Hindlimb muscle (tissue), 1 donor: ENCODE measurements around the gene PLCB4. TPM values are rescaled to one million over a fixed set of nuclear protein-coding genes. Genes with fewer than 3 reads are reported as not detected.
"Not testable (repeated sequence)": the region's sequence is repeated elsewhere in the genome, so short reads cannot be mapped to it uniquely, and the experiment has no call there.

Experiments
- DNase-seq: peaks from one replicate; pipeline ENCODE4 v3.0.0-alpha.2; 2013
- polyA plus RNA-seq: library from polyadenylated mRNA; unstranded; fragments of 120-200 nt; gene quantifications from one replicate; pipeline ENCODE4 v1.2.1, GENCODE V29; 2013; ENCODE audit not compliant: insufficient read length

The PLCB4 gene
- polyA plus RNA-seq, 1 donor: 3.2 TPM

- DNase-seq: no peak
Measured at GRCh38 chr20:9142809-9143208, 73.9 kb downstream of the PLCB4 start.

- DNase-seq: no peak
Measured at GRCh38 chr20:9143926-9144325, 75.0 kb downstream of the PLCB4 start.

GRCh38 chr20:9144643-9145042 lies 75.8 kb downstream of the PLCB4 start:
- no peak for DNase-seq

GRCh38 chr20:9145142-9145541 lies 76.3 kb downstream of the PLCB4 start:
- DNase-seq: no peak

GRCh38 chr20:9146649-9147048 lies 77.8 kb downstream of the PLCB4 start:
- no peak for DNase-seq

DNA sequence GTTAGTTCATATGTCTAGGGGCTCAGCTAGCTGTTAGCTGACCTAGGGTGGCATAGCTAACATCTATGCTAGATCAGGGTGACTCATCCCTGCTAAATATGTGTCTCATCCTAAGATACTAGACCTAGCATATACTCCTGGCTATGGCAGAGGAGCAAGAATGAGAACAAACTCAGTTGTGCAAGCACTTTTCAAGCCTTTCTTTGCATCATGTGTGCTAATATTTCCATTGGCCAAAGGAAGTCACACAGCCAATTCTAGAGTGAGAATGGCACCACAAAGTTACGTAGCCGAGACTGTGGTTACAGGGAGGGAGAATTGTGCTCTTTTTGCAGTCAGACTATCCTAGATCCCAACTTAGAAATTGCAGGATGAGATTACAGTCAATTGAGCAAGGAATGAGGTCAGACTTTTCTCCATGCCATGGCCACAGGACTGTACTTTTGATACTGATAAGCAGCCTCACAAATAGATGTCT lies 78.7 kb downstream of the PLCB4 start:
- DNase-seq: no peak

DNA sequence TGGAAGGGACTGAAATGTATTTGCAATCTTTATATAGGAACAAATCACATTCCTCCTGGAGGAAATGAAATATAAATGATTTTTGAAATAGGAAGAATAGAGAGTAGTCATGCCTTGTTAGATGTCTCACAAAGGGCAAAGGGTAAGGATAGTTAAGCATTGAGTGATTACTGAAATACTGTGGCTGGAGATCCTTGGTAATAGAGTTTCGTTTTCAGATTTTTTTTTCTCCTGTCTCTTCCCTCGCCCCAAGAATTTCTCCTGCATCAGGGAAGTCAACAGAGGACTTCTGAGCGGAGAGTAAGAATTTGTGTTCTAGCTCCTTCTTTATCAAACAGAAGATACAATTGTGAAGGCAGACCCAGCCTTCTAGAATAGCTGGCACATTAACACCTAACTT lies 79.4 kb downstream of the PLCB4 start:
- no peak for DNase-seq

DNA sequence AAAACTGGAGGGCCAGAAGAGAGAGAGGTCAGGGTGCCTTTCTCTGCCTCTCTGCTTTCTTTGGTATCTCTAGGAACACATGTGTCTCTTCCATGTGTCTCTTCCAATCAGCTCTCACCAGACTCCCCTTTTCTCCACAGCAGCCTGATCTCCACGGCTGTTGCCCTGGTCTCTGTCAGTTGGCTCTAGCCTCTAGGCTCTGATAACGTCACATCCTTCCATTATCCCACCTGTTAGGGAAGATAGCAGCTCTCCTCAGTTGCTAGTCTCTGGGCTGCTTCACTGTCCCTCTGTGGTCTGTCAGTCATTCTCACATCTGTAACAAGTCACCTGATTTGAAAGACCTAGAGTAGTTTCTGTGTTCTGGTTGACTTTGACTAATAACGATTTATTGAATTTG lies 80.2 kb downstream of the PLCB4 start:
- DNase-seq: no peak

GRCh38 chr20:9149796-9150195 lies 80.9 kb downstream of the PLCB4 start:
- no peak for DNase-seq

GRCh38 chr20:9150679-9151078 lies 81.8 kb downstream of the PLCB4 start:
- no peak for DNase-seq

DNA sequence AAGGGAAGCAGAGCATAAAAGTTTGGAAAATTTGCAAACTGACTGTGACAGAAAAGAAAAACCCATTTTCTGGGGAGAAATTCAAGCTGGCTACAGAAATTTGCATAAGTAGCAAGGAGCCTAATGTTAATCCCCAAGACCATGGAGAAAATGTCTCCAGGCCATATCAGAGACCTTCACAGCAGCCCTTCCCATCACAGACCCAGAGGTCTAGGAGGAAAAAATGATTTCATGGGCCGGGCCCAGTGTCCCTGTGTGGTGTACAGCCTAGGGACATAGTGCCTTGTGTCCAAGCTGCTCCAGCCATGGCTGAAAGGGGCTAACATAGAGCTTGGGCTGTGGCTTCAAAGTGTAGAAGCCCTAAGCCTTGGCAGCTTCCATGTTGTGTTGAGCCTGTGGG lies 83.3 kb downstream of the PLCB4 start:
- DNase-seq: not testable (repeated sequence)

DNA sequence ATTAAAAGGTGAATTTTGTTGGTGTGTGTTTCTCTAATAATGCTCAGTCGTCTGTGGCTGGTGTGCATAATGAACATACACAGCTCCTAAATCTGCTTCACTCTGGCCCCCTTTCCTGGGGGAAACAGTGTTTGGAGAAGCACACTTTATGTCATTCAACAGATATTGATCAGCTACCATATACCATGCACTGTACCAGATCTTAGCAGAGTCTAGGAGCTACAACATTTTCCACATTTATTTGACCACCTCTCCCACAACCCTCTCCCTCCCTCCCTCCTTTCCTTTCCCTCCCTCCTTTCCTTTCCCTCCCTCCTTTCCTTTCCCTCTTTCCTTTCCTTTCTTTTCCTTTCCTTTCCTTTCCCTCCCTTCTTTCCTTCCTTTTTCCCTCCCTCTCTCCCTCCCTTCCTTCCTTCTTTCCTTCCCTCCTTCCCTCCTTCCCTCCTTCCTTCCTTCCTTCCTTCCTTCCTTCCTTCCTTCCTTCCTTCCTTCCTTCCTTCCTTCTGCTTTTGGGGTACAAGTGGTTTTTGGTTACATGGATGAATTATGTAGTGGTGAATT lies 85.7 kb downstream of the PLCB4 start:
- no peak for DNase-seq

- no peak for DNase-seq
Measured at GRCh38 chr20:9156529-9157280, 87.8 kb downstream of the PLCB4 start.

DNA sequence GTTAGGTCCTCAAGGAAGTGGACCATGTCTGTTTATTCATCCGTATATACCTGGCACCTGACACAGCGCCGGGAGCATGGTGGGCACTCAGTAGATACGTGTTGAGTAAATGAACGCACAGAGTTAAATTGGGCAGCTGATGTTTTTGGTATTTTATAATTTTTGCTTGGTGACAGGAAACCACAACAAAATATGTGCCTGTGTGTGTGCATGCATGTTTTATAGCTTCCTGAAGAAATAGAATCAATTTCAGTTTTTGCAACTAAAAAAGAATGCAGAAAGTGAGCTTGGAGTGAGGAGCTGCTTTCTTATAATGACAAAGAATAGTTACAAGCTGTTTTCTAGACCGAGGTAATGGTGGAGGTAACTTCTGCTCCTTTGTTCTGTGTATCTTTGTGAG lies 91.4 kb downstream of the PLCB4 start:
- DNase-seq: no peak

- no peak for DNase-seq
Measured at GRCh38 chr20:9160757-9161156, 91.9 kb downstream of the PLCB4 start.

- DNase-seq: no peak
Measured at GRCh38 chr20:9161311-9161710, 92.4 kb downstream of the PLCB4 start.

DNA sequence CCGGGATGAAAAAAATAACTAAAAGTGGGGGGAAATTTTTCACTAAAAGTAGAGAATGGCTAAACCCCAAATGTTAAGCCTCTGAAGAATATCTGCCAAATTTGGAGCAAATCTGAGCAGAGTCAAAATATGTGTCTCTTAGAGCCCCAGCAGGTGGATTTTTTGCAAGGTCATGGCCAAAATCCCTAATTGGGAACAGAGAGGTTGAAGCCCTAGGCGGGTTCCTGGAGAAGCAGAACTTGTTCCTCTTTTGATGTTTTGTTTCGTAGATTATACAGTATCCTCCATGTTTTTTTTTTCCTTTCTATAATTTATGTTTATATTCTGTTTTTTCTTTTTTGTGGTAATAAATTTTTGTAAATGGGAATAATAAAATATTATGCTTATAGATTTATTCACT lies 94.4 kb downstream of the PLCB4 start:
- DNase-seq: no peak

DNA sequence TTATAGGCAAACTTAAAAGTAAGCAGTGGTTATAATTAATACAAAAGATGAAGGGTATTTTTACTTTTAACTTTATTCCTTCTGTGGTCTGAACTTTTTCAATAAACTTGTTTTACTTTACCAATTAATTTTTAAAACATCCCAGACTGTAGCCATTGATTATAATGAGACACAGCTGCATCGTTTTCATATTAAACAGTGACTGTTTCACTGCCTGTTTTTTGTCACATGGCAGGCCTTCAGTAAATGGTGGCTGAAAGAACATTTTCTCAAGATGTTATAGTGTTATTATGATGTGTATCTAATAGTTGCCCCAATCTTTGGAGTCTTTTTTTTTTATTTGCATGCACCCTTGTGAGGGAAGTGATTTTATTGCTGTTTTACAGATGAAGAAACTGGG lies 95.1 kb downstream of the PLCB4 start:
- no peak for DNase-seq

DNA sequence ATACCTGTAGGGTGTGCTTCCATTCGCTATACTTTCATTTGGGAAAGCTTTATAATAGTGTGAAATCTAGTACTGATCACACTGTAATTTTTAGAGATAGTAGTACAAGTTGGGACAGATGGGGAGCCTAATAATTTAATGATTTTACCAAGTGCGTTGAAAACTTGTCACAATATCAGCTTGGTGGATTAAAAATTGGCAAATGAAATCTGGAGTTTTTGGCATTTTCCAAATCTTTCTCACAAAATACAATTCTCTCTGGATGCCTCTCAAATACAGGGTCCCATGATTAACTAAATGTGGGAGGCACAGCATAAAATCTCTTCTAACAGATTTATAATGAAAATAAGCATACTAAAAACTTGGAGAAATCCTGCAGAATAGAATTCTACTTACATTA lies 96.4 kb downstream of the PLCB4 start:
- no peak for DNase-seq

DNA sequence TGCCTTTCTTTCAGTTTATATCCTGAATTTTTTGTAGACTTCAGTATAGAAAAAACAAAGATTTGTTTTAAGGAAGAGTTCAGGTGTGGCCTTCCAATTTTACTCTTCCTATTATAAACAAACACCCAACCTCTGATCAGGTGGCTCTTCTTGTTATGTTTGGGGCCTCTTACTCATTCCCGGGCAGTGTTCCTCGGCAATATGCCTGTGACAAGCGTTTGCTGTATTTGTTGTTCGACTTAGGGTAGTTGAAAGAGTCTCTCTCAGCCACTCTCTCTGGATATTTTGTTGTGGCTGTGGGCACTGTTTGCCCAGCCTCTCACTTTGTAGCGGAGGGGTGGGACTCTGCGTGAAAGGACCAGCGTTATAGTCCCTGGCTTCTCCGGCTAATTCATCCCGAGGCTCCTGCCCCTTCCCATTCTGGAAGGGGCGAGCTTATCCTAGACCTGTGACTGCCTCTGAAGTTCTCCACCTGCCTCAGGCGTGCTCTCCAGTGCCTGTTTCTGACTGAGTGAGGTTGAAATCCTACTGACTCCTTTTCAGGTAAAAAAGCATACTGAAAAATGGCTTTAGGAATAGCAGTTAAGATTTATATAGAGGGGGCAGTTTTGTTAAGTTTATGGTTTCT lies 97.4 kb downstream of the PLCB4 start:
- DNase-seq: no peak

DNA sequence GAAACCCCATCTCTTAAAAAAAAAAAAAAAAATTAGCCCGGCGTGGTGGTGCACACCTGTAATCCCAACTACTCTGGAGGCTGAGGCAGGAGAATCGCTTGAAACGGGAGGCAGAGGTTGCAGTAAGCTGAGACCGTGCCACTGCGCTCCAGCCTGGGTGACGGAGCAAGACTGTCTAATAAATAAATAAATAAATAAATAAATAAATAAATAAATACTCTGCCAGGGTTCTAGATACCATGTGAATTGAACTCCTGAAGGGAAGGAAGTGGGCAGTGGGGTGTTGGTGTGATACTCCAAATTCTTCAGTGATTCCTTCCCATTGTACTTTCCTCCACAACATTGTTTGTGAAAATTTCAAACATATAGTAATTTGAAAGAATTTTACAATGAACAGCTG lies 100.5 kb downstream of the PLCB4 start:
- no peak for DNase-seq

GRCh38 chr20:9172851-9173250 lies 104.0 kb downstream of the PLCB4 start:
- DNase-seq: no peak

GRCh38 chr20:9177278-9177677 lies 108.4 kb downstream of the PLCB4 start:
- DNase-seq: no peak

DNA sequence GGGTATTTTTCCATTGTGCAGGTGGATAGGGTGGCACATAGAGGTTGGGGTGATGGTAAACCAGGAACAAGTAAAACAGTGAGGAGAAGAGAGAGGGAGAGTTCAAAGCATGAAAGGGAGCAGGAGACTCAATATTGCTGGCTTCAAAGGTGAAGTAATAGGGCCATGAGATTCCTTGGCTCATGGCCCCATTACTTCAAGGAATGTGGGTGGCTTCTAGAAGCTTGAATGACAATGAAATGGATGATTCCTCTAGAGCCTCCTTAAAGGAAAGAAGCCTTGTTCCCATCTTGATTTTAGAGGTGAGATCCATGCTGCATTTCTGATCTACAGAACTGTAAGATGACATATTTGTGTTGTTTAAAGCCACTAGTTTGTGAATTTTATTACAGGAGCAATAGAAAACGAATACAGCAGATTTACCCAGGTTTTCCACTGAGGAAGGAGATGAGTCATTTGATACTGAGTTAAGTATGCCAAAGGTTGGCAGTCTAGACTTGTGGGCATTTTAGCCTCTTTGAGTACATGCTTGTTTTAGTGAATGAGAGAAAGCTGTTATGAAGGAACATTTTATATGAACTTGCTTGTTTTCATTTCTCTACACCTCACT lies 110.4 kb downstream of the PLCB4 start:
- DNase-seq: no peak
